ENCODE measurements around the gene PRKCB. TPM values are rescaled to one million over a fixed set of nuclear protein-coding genes. Genes with fewer than 3 reads are reported as not detected.
"Not testable (repeated sequence)": the region's sequence is repeated elsewhere in the genome, so short reads cannot be mapped to it uniquely, and the experiment has no call there.

PRKCB gene
- total RNA-seq, 4 donors from 2014 or later = 7.7 to 40.0 (median 12.2) TPM

- no peaks in the 10 kb centered on the region for H3K9me3 ChIP-seq
- TF ChIP-seq POLR2A (IDR thresholded peaks at IDR 0.05) = no peak
- no peak for TF ChIP-seq POLR2AphosphoS5 (IDR thresholded peaks at IDR 0.05)
- TF ChIP-seq CTCF (IDR thresholded peaks at IDR 0.05) = peak; percentile 38 to 64
- no peak for TF ChIP-seq EP300 (IDR thresholded peaks at IDR 0.05)
- WGBS = 53% methylated on average over 8 of the region's 8 CpGs
- no peaks in the 10 kb centered on the region for H3K27me3 ChIP-seq
- H3K4me1 ChIP-seq = no peaks in the 10 kb centered on the region
- no peaks in the 10 kb centered on the region for H3K36me3 ChIP-seq
- H3K27ac ChIP-seq = no peak overlapping the region
- no peak for DNase-seq (ENCODE audit: low spot score in 2 of 2)
- no peak overlapping the region for H3K4me3 ChIP-seq
Measured at GRCh38 chr16:24010440-24011089, 174.8 kb downstream of the PRKCB start.

DNA sequence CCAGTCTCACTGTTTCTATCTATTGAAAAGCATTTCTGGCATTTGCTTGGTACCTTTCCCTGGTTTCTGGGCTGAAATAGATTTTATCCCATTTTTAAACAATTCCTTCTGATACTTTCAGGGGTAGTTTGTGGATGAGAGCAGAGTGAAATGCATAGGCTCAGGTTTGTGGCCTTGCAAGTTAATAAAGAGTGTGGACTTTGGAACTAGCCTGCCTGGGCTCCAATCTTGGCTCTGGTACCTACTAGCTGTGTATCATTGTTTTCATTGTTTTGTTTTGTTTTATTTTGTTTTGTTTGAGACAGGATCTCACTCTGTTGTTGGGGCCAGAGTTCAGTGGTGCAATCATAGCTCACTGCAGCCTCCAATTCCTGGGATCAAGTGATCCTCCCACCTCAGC, 175.5 kb downstream of the PRKCB start:
- Histone ChIP-seq H3K36me3 (no peaks in the 10 kb centered on the region), H3K4me3 (no peak overlapping the region), H3K27me3 (no peaks in the 10 kb centered on the region), H3K27ac (no peak overlapping the region), H3K4me1 (no peaks in the 10 kb centered on the region), H3K9me3 (no peaks in the 10 kb centered on the region)
- TF ChIP-seq CTCF (IDR thresholded peaks at IDR 0.05) = no peak
- DNase-seq (ENCODE audit: low spot score in 2 of 2) = no peak

DNA sequence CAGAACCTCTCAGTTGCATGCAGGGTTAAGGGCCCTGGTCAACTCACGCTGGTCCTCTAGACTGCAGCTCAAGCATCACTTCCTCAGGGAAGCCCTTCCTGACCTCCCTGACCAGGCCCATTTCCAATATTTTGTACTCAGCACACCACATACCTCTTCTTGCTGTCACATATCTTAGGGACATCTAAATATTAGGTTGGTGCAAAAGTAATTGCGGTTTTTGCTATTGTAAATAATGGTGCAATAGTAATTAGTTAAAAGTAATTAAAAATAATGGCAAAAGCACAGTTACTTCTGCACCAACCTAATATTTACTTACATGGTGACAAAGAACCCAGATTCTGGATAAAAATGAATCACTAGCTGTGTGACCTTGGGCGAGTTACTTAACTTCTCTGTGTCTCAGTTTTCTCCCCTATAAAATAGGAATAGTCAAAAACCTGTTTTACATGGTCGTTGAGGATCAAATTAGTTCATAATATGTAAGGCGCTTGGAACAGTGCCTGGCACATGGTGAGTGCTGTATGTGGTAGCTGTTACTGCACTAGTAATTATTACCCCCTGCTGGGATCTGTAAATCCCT, 177.4 kb downstream of the PRKCB start:
- Histone ChIP-seq H3K27me3 (no peaks in the 10 kb centered on the region), H3K4me3 (no peak overlapping the region), H3K9me3 (no peaks in the 10 kb centered on the region), H3K27ac (no peak overlapping the region), H3K36me3 (no peaks in the 10 kb centered on the region), H3K4me1 (no peaks in the 10 kb centered on the region)
- 74% methylated on average over 5 of the region's 5 CpGs for WGBS
- DNase-seq (ENCODE audit: low spot score in 2 of 2) = no peak
- TF ChIP-seq EP300 (IDR thresholded peaks at IDR 0.05) (no peak), CTCF (IDR thresholded peaks at IDR 0.05) (no peak), POLR2A (IDR thresholded peaks at IDR 0.05) (no peak), POLR2AphosphoS5 (IDR thresholded peaks at IDR 0.05) (no peak)

DNA sequence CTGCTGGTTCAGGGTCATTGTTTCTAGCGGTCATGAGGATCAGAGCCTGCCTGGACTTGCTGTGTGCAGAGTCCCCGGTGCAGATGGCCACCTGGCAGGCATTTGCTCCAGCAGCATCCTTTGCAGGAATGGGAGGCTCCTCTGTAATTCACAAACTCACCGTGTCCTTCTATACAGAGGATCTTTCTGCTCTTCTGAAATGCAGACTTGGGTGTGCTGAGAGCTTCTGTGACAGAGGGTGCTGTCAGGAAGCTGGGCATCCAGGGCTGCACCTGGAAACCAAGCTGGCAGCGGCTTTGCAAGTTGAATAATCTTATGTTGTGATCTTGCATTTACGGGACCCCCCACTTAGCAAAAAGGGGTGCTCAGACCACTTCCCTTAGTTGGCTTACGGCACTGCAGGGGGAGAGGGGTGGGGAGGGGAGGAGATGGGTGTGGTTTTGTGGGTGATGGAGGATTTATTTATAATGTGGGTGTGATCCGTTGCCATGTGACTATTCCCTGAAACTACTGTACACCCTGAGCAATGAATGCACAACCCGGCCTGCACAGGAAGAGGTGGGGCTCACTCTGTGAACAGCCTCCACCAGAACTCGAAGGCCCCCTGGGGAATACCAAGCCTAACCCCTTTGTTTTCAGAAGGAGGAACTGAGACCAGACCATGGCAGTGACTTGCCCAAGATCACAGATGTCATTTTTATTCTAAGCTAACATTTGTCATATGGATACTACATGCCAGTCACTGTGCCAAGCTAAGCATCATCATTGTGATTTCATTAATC, 178.3 kb downstream of the PRKCB start:
- Histone ChIP-seq H3K9me3 (no peaks in the 10 kb centered on the region), H3K4me1 (no peaks in the 10 kb centered on the region), H3K27me3 (no peaks in the 10 kb centered on the region), H3K4me3 (no peak overlapping the region), H3K27ac (no peak overlapping the region), H3K36me3 (no peaks in the 10 kb centered on the region)
- DNase-seq (ENCODE audit: low spot score in 2 of 2) = no peak
- WGBS = 30% methylated on average over 8 of the region's 9 CpGs
- TF ChIP-seq EP300 (IDR thresholded peaks at IDR 0.05) = no peak
- no peak for TF ChIP-seq POLR2AphosphoS5 (IDR thresholded peaks at IDR 0.05)
- TF ChIP-seq POLR2A (IDR thresholded peaks at IDR 0.05) = no peak
- no peak for TF ChIP-seq CTCF (IDR thresholded peaks at IDR 0.05)

DNA sequence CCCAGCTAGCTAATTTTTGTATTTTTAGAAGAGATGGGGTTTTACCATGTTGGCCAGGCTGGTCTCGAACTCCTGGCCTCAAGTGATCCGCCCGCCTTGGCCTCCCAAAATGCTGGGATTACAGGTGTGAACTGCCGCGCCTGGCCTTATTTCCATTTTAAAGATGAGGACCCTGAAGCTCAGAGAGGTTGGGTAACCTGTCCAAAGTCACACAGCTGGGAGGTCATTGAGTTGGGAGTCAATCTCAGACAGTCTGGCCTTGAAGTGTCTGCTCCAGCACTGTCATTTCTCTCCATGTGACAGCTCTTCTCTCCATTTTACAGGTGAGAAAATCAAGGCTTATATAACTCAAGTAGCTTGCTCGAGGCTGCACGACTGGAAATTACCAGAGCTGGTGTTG, 179.2 kb downstream of the PRKCB start:
- not testable (repeated sequence) for H3K9me3 ChIP-seq; H3K27me3 ChIP-seq; DNase-seq (ENCODE audit: low spot score in 2 of 2); H3K36me3 ChIP-seq; H3K4me1 ChIP-seq; H3K4me3 ChIP-seq; H3K27ac ChIP-seq
- WGBS = 89% methylated on average over 7 of the region's 7 CpGs
